COR-L47 (cell line): ENCODE results near the gene SEMA5A.

ENCODE experiments used
- DNase-seq: peaks from one replicate; lab custom pipeline; 2025; lab: John Stamatoyannopoulos, UW

SEMA5A gene

DNA sequence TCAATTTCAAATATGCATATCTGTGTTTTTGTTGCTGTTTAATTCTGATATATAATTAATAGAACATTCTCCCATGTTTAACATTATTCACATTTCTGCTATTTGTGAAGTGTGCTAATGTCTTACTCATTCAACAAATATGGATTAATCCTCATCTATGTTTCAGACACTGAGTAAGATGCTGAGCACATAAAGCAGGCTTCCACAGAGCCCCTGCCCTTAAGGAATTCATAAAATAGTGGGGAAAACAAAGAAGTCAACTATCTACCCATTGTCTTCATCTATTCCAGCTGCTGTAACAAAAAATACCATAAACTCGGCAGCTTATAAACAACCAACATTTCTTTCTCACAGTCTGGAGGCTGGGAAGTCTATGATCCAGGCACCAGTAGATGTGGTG is 333.3 kb downstream of the SEMA5A start:
- DNase-seq, result no peak

- no peak for DNase-seq
Observed at GRCh38 chr5:9209846-9210492, 335.9 kb downstream of the SEMA5A start.

DNA sequence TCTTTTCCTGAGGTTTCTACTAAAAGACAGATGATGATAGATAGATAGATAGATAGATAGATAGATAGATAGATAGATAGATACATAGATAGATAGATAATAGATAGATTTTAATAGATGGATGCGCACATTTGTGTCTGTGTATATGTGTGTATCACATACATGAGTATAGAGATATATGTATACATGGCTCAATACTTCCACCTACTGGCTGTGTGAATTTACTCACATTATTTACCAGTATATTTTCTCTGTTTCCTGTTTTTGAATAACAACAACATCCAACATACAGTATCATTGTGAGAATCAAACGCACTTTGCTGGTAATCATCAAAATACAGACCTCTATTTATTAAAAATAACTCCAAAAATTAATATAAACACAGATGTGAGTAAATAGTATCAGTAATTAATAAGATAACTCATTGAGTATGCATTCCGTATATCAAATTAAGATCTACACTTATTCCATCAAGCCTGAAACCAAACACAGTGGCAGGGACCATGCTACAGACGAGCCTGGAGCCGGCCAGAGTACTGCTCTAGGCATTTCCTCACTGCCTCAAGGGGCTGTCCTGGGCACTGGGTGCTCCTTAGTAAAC is 338.0 kb downstream of the SEMA5A start:
- peak; percentile 36 for DNase-seq

DNA sequence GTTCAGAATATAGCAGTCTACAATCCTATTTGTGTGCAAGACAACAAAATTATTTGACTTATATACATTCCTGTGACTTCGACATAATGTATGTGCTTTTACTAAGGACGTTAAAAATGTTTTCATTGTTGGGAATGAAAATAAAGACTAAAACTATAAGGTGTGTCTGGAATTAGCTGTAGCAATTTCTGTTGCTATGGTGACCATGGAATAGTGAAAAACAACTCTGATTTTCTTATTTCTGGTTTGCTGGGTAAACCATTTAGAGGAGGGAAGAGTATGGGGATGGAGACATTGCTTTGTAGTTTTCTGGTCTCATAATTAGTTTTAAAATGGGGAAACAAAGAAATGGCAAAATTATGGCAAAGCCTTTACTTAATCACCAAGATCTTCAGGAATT is 343.2 kb downstream of the SEMA5A start:
- DNase-seq, result no peak

DNA sequence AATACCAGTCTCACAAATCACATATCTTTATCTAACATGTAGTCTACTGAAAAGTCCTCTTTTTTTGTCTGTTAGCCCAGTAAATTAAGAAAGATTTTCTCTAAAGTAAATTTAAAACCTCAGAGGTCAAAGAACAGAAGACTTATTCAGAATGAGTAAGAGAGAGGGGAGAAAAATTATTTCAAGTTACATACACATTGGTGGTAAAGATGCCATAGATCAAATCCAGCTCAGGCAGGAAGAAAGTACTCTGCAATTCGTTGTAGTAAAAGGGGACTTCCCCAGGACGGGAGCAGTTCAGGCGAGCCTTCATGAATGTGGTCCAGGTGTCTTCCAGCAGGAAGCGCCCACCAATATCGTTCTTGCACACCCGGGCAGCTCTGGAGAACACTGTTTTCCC is 344.1 kb downstream of the SEMA5A start:
- DNase-seq, result no peak

DNA sequence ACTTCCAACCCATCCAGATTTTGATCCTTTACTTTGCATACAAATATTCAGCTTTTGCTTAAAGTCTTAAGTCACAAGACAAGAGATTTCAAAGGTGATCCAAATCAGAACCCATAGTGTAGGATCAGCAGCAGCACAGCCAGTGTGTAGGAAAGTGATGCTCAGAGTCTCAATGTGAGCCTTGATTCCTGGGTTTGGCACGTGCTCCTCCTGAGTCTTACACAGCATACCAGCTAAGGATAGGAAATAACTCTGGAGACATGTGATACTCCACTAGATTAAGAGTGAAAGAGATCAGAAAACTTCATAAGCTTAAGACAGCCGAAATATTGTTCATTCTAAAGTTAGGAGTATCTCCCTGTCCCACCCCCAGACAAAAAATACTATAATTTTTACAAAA is 344.9 kb downstream of the SEMA5A start:
- DNase-seq, result no peak

GRCh38 chr5:9198394-9198793 is 347.5 kb downstream of the SEMA5A start:
- no peak for DNase-seq

DNA sequence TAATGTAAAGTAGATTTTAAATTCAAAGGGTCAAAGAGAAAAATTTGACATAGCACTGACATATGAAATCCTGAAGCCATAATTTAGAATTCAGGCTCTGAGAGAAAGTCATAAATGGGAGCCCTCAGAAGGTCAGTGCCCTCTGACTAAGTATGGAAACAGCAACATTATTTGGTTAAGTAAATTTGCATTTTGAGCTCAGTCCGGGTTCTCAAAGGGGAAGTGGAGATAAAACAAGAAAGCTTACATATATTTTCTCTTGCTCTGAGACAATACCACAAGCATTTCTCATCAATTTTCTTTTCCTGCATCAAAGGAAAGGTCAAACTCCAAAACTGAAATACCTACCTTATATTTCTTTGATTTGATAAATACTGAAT is 348.0 kb downstream of the SEMA5A start:
- no peak for DNase-seq

GRCh38 chr5:9196403-9197227 is 349.3 kb downstream of the SEMA5A start:
- DNase-seq, result no peak

DNA sequence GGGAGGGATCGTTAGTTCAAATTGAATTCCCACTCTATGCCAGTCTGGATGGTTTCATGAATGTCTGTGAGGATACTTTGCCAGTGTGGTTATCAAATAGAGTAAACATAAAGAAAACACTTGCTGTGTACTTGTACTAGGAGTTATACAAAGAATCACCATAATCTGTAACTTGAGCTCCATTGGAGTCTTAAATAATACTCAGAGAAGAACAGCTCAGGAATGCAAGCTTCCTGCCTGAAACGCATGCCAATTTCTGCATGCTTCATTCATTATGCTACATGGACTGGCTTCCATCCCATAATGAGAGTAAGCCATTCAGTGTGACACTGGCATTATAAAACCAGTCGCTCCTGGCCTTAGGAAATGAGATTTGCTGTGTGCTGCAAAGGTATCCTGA is 351.4 kb downstream of the SEMA5A start:
- no peak for DNase-seq

GRCh38 chr5:9192266-9192665 is 353.6 kb downstream of the SEMA5A start:
- DNase-seq, result no peak

DNA sequence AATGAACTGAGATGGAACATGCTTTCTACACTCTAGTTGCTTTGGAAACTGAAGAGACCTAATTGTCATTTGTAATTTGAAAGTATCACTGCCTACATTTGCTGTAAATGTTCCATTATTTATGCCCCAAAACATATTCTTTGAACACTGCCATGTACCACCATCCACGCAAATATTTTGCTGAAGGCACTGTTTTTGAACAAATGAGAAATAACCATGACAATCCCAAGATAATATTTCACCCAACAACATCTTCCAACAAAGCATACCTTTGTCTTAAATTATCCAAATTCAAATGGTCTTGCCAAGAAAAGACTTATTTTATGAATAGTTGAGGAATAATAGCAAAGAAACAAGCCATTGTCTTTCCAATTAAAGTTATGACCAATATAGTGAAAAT is 356.2 kb downstream of the SEMA5A start:
- DNase-seq, result no peak

GRCh38 chr5:9188956-9189355 is 356.9 kb downstream of the SEMA5A start:
- DNase-seq, result no peak

- no peak for DNase-seq
Observed at GRCh38 chr5:9188131-9188530, 357.7 kb downstream of the SEMA5A start.

DNA sequence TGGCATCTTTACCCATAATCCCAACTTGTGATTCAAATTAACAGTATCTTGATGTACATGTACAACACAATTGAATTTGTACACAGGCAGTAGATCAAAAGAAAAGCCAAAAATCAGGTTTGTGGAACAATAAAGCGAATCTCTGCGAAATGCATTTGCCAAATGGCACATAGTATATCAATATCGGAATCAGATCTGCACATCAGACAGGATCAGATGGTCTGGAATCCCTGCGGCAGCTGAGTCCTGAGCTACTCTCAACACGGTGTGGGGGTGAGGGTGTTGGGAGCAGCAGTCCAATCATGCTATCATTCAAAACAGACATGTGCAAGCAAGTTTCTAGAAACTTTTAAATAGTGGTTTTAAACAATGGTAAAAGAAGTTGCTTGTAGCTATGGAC is 358.3 kb downstream of the SEMA5A start:
- no peak for DNase-seq

DNA sequence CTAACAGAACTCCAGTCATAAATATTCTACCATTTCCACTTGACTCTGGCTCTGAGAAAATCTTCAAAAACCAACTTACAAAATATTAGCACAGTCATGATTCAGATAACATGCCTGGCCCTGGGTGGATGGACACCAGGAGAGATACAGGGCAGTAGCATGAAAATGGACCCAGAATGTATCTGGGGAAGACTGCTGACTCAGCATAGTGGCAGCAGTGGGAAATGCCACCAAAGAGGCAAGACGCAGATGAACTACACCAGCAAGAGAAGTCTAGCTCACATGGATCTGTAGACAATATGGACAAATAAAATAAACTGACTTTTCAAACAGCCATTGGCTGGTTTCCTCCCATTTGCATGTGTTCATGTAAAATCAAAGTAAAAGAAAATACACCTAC is 359.8 kb downstream of the SEMA5A start:
- DNase-seq, result no peak

DNA sequence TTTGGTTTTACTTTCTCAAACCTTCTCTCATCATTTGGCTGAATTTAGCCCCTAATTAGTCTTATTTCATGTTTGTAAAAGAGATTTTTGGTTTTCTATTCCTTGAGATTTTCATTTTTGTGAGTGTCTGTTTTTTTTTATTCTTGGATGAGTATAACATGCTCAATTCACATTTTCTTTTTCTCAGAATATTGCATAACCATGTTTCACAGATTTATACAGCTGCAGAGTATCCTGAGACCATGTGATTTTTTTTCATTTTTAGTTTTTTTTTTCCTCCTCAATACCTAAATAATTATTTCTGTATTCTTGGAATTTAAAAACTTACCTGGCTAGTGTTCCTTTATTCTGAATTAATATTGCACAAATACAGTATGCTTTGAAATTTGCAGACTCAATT is 361.9 kb downstream of the SEMA5A start:
- DNase-seq, result no peak

DNA sequence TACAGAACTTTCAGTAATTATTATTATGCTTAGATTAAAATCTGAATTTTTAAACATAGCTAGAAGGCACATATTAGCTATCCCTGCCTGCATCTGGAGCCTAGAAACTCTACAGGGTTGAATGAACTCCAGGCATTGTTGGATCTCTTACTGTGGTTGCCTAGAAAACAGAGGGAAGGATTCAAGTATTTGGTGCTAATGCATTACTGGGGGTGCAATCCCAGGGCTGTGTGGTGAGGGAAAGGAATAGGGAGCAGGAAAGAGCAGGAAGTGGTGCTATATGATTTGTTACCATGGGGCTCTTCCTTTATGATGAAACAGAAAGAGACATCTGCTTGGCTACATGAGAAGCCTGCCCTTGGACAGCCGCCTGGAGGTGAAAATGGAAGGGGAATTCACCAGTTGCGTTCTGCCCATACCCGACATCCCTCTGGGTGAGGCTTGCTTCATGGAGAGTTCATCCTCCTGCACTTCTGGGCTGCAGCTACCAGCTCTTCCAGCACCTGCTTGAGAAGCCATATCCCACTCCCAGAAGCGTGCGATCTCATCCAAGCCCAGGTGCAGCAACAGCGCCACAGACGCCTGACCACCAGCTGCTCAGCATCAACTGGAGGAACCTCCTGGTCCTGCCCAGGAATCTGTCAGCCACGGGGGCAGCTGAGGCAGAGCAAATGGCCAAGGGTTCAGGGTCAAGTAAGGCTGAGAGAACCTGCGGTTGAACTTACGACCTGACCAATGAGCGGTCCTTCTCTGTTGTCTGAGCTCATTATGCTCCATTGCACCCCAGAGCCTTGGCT is 362.8 kb downstream of the SEMA5A start:
- no peak for DNase-seq

DNA sequence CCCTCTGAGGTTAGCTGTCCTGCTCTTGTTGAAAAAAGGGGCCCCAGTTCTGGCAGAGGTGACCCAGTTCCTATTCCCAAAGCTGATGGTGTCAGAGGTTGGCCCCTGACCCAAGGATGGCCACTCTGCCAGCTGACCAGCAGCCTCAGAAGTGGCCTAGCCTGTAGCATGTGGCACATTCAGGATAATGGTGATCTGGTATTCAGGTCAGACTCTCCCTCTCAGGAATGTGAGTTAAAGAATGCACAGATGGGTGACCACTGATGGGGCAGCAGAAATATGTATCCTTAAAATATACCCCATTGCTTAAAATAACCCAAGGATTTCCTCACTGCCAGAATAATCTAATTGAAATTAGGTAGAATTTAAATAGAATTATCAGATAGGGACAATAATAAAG is 369.2 kb downstream of the SEMA5A start:
- DNase-seq, result no peak

- DNase-seq, result no peak
Observed at GRCh38 chr5:9174446-9174845, 371.4 kb downstream of the SEMA5A start.

DNA sequence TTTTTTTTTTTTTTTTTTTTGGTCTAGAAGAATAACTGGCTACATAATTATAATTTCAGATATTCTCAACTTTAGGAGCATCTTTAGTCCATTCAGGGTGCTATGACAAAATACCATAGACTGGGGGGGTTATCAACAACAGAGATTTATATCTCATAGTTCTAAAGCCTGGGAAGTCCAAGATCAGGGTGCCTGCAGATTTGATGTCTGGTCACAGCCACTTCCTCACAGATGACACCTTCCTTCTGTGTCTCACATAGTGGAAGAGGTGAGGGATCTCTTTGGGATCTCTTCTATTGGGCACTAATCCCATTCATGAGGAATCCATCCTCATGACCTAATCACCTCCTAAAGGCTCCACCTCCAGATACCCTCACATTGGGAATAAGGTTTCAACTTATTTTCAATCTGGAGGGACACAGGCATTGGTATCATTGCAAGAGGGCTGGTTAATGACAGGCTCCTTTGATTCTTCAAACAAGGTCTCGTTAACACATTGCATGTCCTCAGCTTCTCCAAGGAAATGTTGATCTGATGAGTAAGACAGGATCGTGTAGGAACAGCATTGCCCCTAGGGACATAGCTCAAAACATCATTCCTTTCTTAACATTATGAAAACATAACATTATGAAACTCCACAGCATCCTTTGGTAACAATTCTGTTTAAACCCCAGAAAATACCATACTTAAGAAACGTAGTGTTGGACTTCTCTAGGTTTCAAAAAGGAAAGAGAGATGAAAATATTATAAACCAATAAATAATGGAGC is 372.4 kb downstream of the SEMA5A start:
- DNase-seq, result no peak

DNA sequence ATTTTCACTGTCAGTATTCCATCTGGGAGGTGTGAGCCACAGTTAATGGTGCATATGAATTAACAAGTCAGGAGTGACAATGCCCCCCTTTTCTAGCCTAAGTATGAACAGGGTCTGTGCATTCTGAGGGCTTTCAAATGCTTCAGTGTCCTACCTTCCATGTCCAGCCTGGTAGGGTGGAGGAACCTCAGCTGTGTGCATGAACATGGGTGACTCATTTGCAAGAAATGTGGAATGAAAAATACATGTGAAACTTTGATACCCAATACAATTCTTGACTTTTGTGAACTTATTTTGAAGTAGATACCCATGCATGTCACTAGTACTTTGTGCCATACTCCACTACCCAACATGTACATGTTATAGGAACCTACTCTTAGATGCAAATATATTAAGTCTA is 375.8 kb downstream of the SEMA5A start:
- no peak for DNase-seq
